Limb (tissue), 2 donors: ENCODE measurements around the gene CYFIP2.
A peak's percentile ranks its signal among the peaks of the same experiment; 100 is the strongest.

Source experiments
- DNase-seq, 2 donors: peaks; one replicate each; pipeline ENCODE4 v3.0.0-alpha.2; 2016; ENCODE audit errors: extremely low spot score in 2 of 2

Gene CYFIP2

GRCh38 chr5:157258450-157258849 is 7.5 kb upstream of the CYFIP2 start:
- DNase-seq = no peak

GRCh38 chr5:157259699-157260098 is 6.2 kb upstream of the CYFIP2 start:
- DNase-seq = no peak

GRCh38 chr5:157263496-157264090 is 2.3 kb upstream of the CYFIP2 start:
- DNase-seq = no peak

- DNase-seq = peak in 1 of 2 donors; percentile 61
These were observed 524 bp downstream of the CYFIP2 start for GRCh38 chr5:157266286-157267007.

GRCh38 chr5:157267025-157267424 is 1.1 kb downstream of the CYFIP2 start:
- DNase-seq = no peak

GRCh38 chr5:157267761-157268480 is 2.0 kb downstream of the CYFIP2 start:
- peak in 1 of 2 donors; percentile 46 for DNase-seq

GRCh38 chr5:157269165-157269671 is 3.3 kb downstream of the CYFIP2 start:
- DNase-seq = no peak

GRCh38 chr5:157269761-157270272 is 3.9 kb downstream of the CYFIP2 start:
- no peak for DNase-seq

GRCh38 chr5:157270771-157271170 is 4.8 kb downstream of the CYFIP2 start:
- DNase-seq = no peak

GRCh38 chr5:157271740-157272271 is 5.9 kb downstream of the CYFIP2 start:
- DNase-seq = no peak

GRCh38 chr5:157273131-157273556 is 7.2 kb downstream of the CYFIP2 start:
- no peak for DNase-seq

GRCh38 chr5:157275403-157275802 is 9.5 kb downstream of the CYFIP2 start:
- no peak for DNase-seq

- DNase-seq = no peak
These were observed 12.6 kb downstream of the CYFIP2 start for GRCh38 chr5:157278319-157279037.

- DNase-seq = no peak
These were observed 13.8 kb downstream of the CYFIP2 start for GRCh38 chr5:157279605-157280239.

GRCh38 chr5:157280927-157281326 is 15.0 kb downstream of the CYFIP2 start:
- no peak for DNase-seq

- no peak for DNase-seq
These were observed 16.2 kb downstream of the CYFIP2 start for GRCh38 chr5:157282150-157282549.

GRCh38 chr5:157283434-157283833 is 17.5 kb downstream of the CYFIP2 start:
- DNase-seq = no peak

- DNase-seq = no peak
These were observed 18.7 kb downstream of the CYFIP2 start for GRCh38 chr5:157284458-157285212.

GRCh38 chr5:157285310-157286035 is 19.6 kb downstream of the CYFIP2 start:
- DNase-seq = no peak
